ENCODE measurements around the gene ACYP2. TPM values are rescaled to one million over a fixed set of nuclear protein-coding genes. Genes with fewer than 3 reads are reported as not detected.

The ACYP2 gene
- total RNA-seq, 1 donor from 2014 or later, result 14.9 TPM

DNA sequence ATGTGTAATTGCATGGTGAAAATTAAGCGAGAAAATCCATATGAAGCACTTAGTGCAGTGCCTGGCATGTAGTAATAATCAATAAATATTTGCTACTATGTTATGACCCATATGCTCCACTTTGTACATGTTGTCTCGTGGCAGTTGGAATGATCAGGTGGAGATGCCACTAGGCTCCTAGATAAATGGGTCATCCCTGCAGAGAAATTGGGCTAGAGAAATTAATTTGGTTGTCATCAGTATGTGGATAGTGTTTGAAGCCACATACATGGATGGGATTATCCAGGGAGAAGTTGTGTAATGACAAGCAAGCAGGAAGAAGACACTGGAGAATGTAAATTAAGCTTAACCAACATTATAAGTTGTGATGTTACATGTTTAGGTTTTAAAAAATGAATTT, 33.0 kb downstream of the ACYP2 start:
- TF ChIP-seq, protein P1, sequence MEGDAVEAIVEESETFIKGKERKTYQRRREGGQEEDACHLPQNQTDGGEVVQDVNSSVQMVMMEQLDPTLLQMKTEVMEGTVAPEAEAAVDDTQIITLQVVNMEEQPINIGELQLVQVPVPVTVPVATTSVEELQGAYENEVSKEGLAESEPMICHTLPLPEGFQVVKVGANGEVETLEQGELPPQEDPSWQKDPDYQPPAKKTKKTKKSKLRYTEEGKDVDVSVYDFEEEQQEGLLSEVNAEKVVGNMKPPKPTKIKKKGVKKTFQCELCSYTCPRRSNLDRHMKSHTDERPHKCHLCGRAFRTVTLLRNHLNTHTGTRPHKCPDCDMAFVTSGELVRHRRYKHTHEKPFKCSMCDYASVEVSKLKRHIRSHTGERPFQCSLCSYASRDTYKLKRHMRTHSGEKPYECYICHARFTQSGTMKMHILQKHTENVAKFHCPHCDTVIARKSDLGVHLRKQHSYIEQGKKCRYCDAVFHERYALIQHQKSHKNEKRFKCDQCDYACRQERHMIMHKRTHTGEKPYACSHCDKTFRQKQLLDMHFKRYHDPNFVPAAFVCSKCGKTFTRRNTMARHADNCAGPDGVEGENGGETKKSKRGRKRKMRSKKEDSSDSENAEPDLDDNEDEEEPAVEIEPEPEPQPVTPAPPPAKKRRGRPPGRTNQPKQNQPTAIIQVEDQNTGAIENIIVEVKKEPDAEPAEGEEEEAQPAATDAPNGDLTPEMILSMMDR (IDR thresholded peaks at IDR 0.05), result no peak
- H3K9me3 Mint-ChIP-seq, result peaks cover 2% of the 10 kb centered on the region
- H3K27ac Mint-ChIP-seq, result no peak overlapping the region
- H3K36me3 Mint-ChIP-seq (ENCODE audit: low read depth), result peaks cover 31% of the 10 kb centered on the region
- no peaks in the 10 kb centered on the region for H3K4me1 Mint-ChIP-seq
- ChIA-PET POLR2A (no interaction called here), CTCF (no interaction called here)
- no peak for ATAC-seq (ENCODE audit: low read depth)
- intact Hi-C loops (cut with micrococcal nuclease), result no loop called here
- H3K4me3 Mint-ChIP-seq, result no peak overlapping the region
- DNase-seq, result no peak
- H3K27me3 Mint-ChIP-seq, result no peaks in the 10 kb centered on the region

DNA sequence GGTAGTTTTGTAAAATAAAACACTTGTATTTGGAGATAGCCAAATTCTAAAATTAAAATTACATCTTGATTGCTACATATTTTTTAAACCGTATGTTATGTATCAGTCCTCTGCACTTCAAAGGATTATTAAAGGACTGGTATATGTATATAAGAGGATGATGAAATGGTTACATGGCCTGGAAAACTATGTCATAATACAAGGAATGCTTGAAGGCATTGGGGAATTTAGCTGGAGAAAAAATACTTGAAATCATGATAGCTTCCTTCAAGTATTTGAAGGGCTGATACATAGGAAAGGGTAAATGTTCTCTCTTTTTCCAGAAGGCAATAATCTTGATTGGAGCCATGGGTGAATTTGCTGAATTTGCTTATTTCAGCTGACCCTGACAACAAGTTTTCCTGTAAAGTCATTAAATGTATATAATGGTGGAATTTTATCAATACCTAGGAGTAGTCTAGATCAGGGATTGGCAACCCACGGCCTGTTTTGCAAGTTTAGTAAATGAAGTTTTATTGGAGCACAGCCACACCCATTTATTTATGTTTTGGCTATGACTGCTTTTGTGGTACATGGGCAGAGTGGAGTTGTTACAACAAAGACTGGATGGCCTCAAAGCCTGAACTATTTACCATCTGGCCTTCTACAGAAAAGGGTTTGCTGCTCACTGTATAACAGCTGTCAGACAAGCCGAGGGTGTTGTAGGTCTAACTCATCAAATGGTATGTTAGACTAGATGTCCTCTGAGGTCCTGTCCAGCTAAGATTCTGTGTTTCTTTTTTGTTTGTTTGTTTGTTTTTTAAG, 34.4 kb downstream of the ACYP2 start:
- ATAC-seq (ENCODE audit: low read depth), result no peak
- Mint-ChIP-seq H3K4me1 (no peaks in the 10 kb centered on the region), H3K27ac (no peak overlapping the region), H3K9me3 (peaks cover 2% of the 10 kb centered on the region), H3K36me3 (ENCODE audit: low read depth) (peaks cover 33% of the 10 kb centered on the region), H3K4me3 (no peak overlapping the region), H3K27me3 (no peaks in the 10 kb centered on the region)
- DNase-seq, result no peak
- ChIA-PET CTCF (no interaction called here), POLR2A (no interaction called here)
- intact Hi-C loops (cut with micrococcal nuclease), result no loop called here
- TF ChIP-seq, protein P1 (IDR thresholded peaks at IDR 0.05), result no peak

DNA sequence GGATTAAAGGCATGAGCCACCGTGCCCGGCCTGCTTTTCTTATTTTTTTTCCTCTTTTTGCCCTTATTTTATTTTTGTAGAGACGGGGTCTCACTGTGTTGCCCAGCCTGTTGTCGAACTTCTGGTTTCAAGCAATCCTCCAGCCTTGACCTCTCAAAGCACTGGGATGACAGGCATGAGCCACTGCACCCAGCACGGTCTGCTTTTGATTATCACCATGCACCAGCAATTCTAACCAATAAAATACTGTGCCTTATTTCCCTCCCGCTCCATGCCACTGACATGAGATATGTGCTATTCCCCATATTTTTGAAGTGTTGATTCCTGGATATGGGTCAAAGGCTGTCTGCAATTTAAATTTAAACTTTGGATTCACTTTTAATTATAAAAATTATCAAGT, 42.9 kb downstream of the ACYP2 start:
- ATAC-seq (ENCODE audit: low read depth) (no peak), DNase-seq (no peak)
- Mint-ChIP-seq H3K4me1 (no peaks in the 10 kb centered on the region), H3K27me3 (no peaks in the 10 kb centered on the region), H3K9me3 (peaks cover 3% of the 10 kb centered on the region), H3K4me3 (no peak overlapping the region), H3K36me3 (ENCODE audit: low read depth) (peaks cover 37% of the 10 kb centered on the region), H3K27ac (no peak overlapping the region)
- TF ChIP-seq, protein P1 (IDR thresholded peaks at IDR 0.05), result no peak
- ChIA-PET POLR2A (no interaction called here), CTCF (no interaction called here)
- intact Hi-C loops (cut with micrococcal nuclease), result no loop called here

DNA sequence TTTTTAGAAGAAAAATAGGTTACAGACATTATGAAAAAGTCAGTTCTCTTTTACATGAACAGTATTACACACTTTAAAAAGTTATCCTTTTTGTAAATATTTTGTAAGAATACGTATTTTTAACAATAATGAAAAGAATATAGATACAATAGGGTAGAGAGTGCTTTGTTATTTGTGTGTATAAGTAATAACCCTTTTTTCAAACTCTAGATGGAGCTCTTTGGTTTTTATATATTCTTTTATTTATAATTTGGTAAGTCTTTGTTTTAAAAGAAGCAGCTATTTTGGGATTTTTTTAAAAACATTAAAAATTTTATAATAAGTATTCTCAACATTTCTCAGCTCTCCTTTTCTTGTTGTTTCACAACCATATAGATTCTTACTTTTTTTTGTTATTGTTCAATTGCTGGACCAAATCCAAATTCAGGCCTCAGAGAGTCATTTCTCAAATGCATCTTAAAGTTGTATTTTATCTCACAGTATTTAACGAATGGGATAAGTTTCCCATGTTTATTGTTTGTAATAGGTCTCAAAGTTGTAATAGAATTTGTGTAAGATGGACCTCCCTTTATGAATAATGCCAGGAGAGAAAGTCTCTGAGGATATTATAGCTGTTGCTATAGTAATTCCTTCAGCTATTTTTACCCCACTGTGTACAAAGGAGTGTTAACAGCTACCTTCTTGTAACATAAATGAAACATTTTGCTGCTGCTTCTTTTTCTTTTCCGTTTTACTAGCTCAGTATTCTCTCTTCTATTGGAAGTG, 46.4 kb downstream of the ACYP2 start:
- TF ChIP-seq, protein P1 (IDR thresholded peaks at IDR 0.05), result no peak
- DNase-seq (no peak), ATAC-seq (ENCODE audit: low read depth) (no peak)
- intact Hi-C loops (cut with micrococcal nuclease), result no loop called here
- H3K27me3 Mint-ChIP-seq, result no peaks in the 10 kb centered on the region
- ChIA-PET CTCF (no interaction called here), POLR2A (no interaction called here)
- H3K27ac Mint-ChIP-seq, result no peak overlapping the region
- H3K4me3 Mint-ChIP-seq, result no peak overlapping the region
- H3K9me3 Mint-ChIP-seq, result no peaks in the 10 kb centered on the region
- H3K4me1 Mint-ChIP-seq, result no peaks in the 10 kb centered on the region
- peaks cover 23% of the 10 kb centered on the region for H3K36me3 Mint-ChIP-seq (ENCODE audit: low read depth)

DNA sequence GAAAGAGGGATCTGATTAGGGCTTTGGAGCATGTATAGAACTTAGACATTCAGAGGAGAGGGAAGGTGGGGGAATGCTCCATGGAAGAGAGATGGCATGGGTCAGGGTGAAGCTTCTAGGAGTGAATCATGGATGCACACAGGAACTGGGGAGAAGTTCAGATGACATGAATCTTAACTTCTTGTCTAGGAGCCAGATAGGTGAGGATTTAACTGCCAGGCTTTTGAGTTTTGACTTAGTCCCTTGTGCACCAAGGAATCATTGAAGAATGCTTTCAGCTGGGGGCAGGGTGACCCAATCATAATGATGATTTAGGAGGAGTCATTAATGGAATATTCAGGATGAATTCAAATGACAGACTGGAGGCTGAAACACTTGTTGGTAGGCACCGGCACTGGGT, 48.7 kb downstream of the ACYP2 start:
- Mint-ChIP-seq H3K4me1 (no peaks in the 10 kb centered on the region), H3K36me3 (ENCODE audit: low read depth) (peaks cover 27% of the 10 kb centered on the region), H3K27me3 (no peaks in the 10 kb centered on the region), H3K27ac (no peak overlapping the region), H3K4me3 (no peak overlapping the region), H3K9me3 (no peaks in the 10 kb centered on the region)
- TF ChIP-seq, protein P1 (IDR thresholded peaks at IDR 0.05), result no peak
- ATAC-seq (ENCODE audit: low read depth) (no peak), DNase-seq (no peak)
- ChIA-PET CTCF (no interaction called here), POLR2A (no interaction called here)
- intact Hi-C loops (cut with micrococcal nuclease), result no loop called here

Measured in activated B cell treated with CpG ODN at 0.5 μM for 24 hours (primary cell).